Neural crest cell (in vitro differentiated cells): ENCODE data around the gene ARHGEF4. TPM values are rescaled to one million over a fixed set of nuclear protein-coding genes. Genes with fewer than 3 reads are reported as not detected.

ENCODE experiments used
- DNase-seq: peaks from one replicate; pipeline ENCODE4 v3.0.0; 2021; ENCODE audit warnings: low read depth, mixed read lengths, low spot score
- H3K27ac Mint-ChIP-seq: one replicate; pipeline ENCODE4 v1.8.0; 2021; ENCODE audit warnings: mild to moderate bottlenecking, mixed read lengths; ENCODE audit not compliant: unreplicated experiment
- H3K27me3 Mint-ChIP-seq: 2 replicates; pipeline ENCODE4 v1.8.0; 2021; ENCODE audit warnings: low read depth, mild to moderate bottlenecking, mixed read lengths
- H3K36me3 Mint-ChIP-seq: 2 replicates; pipeline ENCODE4 v1.8.0; 2021; ENCODE audit warnings: low read depth, mild to moderate bottlenecking, mixed read lengths
- H3K4me1 Mint-ChIP-seq: 2 replicates; pipeline ENCODE4 v1.8.0; 2021; ENCODE audit warnings: mixed read lengths
- H3K4me3 Mint-ChIP-seq: one replicate; pipeline ENCODE4 v1.8.0; 2021; ENCODE audit warnings: mild to moderate bottlenecking, mixed read lengths
- H3K9me3 Mint-ChIP-seq: 2 replicates; pipeline ENCODE4 v1.8.0; 2021; ENCODE audit warnings: mixed read lengths
- total RNA-seq: library from RNA; stranded (reverse); gene quantifications from 2 replicates; pipeline ENCODE4 v1.2.1, GENCODE V29; 2021
- TF ChIP-seq, protein P1 (sequence below): fragments of 200-600 bp; sonication (generic); conservative IDR thresholded peaks from 2 replicates; pipeline ENCODE4 v1.5.0; 2021; ENCODE audit warnings: antibody characterized with exemption, mild to moderate bottlenecking

ARHGEF4 gene
- total RNA-seq, 1 donor from 2014 or later, result 22.1 TPM

- DNase-seq, result peak; percentile 93
- H3K9me3 Mint-ChIP-seq, result no peaks in the 10 kb centered on the region
- no peak overlapping the region for H3K27ac Mint-ChIP-seq
- no peaks in the 10 kb centered on the region for H3K4me1 Mint-ChIP-seq
- no peak overlapping the region for H3K4me3 Mint-ChIP-seq
- H3K36me3 Mint-ChIP-seq, result peaks cover 8% of the 10 kb centered on the region
- TF ChIP-seq, protein P1, sequence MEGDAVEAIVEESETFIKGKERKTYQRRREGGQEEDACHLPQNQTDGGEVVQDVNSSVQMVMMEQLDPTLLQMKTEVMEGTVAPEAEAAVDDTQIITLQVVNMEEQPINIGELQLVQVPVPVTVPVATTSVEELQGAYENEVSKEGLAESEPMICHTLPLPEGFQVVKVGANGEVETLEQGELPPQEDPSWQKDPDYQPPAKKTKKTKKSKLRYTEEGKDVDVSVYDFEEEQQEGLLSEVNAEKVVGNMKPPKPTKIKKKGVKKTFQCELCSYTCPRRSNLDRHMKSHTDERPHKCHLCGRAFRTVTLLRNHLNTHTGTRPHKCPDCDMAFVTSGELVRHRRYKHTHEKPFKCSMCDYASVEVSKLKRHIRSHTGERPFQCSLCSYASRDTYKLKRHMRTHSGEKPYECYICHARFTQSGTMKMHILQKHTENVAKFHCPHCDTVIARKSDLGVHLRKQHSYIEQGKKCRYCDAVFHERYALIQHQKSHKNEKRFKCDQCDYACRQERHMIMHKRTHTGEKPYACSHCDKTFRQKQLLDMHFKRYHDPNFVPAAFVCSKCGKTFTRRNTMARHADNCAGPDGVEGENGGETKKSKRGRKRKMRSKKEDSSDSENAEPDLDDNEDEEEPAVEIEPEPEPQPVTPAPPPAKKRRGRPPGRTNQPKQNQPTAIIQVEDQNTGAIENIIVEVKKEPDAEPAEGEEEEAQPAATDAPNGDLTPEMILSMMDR, result peak; percentile 93
- H3K27me3 Mint-ChIP-seq, result no peaks in the 10 kb centered on the region
Measured at GRCh38 chr2:130920415-130921163, 83.9 kb downstream of the ARHGEF4 start.

- TF ChIP-seq, protein P1, result no peak
- Mint-ChIP-seq H3K27me3 (no peaks in the 10 kb centered on the region), H3K9me3 (no peaks in the 10 kb centered on the region), H3K4me3 (no peak overlapping the region), H3K4me1 (no peaks in the 10 kb centered on the region), H3K27ac (no peak overlapping the region), H3K36me3 (peaks cover 8% of the 10 kb centered on the region)
- no peak for DNase-seq
Measured at GRCh38 chr2:130921164-130921476, 84.4 kb downstream of the ARHGEF4 start.

- Mint-ChIP-seq H3K4me1 (no peaks in the 10 kb centered on the region), H3K4me3 (no peak overlapping the region), H3K36me3 (peaks cover 12% of the 10 kb centered on the region), H3K27ac (no peak overlapping the region), H3K9me3 (peaks cover 3% of the 10 kb centered on the region), H3K27me3 (peaks cover 2% of the 10 kb centered on the region)
- TF ChIP-seq, protein P1, result no peak
- DNase-seq, result no peak
Measured at GRCh38 chr2:130922417-130922816, 85.7 kb downstream of the ARHGEF4 start.

- peak overlapping the region; percentile 89 for H3K27ac Mint-ChIP-seq
- peaks cover 2% of the 10 kb centered on the region for H3K27me3 Mint-ChIP-seq
- TF ChIP-seq, protein P1, result no peak
- H3K36me3 Mint-ChIP-seq, result peaks cover 19% of the 10 kb centered on the region
- no peaks in the 10 kb centered on the region for H3K4me1 Mint-ChIP-seq
- no peak for DNase-seq
- H3K9me3 Mint-ChIP-seq, result peaks cover 3% of the 10 kb centered on the region
- no peak overlapping the region for H3K4me3 Mint-ChIP-seq
Measured at GRCh38 chr2:130928385-130928784, 91.7 kb downstream of the ARHGEF4 start.

DNA sequence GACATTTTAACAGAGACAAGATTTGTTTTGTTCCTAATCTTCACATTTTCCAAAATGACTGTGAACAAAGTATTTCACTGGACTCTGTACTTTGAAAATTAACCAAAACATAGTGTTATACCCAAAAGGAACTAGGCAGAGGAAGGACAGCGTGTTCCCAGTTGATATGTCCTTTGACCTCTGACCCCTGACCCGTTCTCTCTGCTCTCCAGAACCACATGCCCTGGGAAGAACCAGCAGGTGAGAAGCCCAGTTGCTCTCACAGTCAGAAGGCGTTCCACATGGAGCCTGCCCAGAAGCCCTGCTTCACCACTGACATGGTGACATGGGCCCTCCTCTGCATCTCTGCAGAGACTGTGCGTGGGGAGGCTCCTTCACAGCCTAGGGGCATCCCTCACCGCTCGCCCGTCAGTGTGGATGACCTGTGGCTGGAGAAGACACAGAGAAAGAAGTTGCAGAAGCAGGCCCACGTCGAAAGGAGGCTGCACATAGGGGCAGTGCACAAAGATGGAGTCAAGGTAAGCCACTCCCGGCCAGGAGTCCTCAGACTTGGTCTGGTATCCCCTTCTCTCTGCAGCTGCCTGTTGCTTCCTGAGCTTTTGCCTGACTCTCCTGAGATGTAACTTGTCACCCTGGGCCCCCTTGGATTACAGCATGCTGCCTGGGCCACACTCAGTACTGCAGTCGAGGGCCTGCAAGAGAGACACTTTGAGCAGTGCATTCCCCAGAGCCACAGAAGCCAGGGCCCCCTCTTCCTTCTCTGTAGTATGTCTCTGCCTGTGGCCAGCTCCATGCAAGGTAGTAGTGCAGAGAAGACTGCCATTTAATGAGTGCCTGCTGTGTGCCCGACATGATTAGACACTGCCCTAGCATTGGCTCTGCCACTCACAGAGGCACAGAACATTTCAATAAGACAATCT lies 94.3 kb downstream of the ARHGEF4 start:
- TF ChIP-seq, protein P1, result no peak
- DNase-seq, result no peak
- Mint-ChIP-seq H3K27me3 (peaks cover 4% of the 10 kb centered on the region), H3K4me1 (no peaks in the 10 kb centered on the region), H3K27ac (no peak overlapping the region), H3K36me3 (peaks cover 24% of the 10 kb centered on the region), H3K4me3 (no peak overlapping the region), H3K9me3 (peaks cover 9% of the 10 kb centered on the region)
